ENCODE measurements around the gene SETD1B.

SETD1B gene

DNA sequence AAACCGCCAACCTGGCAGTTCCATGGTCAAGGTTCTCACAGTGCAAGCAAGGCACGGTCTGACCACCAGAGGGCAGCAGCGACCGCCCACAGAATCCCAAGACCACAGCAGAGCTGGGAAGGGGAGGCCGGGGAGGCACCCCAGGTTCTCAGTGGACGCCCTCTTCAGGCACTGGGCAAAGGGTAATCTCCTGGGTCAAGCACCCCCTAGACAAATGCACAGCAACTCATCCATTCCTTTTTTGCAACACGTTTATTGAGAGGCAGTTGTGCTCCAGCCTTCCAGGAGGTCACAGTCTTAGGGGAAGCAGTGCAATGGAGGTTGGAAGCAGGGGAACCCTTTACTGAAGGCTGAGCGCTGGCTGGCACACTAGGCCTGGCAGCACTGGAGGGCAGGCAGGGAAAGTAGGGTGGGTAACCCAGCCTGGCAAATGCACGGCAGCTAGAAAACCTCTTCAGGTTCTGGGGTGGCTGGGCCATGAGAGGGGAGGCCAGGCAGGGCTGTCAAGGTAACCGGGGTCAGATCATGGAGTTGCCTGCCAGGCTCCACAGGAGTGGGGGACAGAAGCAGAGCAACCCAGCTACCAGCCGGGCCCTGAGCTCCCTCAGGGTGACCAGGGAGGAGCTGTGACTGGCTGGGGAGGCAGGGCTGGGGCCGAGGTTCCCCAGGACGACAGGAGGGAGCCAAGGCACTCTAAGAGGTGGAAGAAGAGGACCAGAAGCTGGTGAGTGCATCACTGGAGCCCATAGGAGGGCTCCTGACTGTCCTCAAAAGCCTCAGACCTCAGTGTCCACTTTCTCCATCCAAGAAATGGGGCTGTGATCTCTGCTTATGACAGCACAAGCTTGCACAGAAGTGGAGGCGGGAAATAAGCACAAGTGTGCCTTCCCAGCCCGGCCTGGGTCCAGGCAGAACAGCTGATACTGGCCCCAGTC is 8.5 kb upstream of the SETD1B start:
- H3K4me3 ChIP-seq (ENCODE audit: low read length) = no peak overlapping the region
- TF ChIP-seq ZNF274 (IDR thresholded peaks at IDR 0.05; ENCODE audit: low read depth, low read length) = no peak

DNA sequence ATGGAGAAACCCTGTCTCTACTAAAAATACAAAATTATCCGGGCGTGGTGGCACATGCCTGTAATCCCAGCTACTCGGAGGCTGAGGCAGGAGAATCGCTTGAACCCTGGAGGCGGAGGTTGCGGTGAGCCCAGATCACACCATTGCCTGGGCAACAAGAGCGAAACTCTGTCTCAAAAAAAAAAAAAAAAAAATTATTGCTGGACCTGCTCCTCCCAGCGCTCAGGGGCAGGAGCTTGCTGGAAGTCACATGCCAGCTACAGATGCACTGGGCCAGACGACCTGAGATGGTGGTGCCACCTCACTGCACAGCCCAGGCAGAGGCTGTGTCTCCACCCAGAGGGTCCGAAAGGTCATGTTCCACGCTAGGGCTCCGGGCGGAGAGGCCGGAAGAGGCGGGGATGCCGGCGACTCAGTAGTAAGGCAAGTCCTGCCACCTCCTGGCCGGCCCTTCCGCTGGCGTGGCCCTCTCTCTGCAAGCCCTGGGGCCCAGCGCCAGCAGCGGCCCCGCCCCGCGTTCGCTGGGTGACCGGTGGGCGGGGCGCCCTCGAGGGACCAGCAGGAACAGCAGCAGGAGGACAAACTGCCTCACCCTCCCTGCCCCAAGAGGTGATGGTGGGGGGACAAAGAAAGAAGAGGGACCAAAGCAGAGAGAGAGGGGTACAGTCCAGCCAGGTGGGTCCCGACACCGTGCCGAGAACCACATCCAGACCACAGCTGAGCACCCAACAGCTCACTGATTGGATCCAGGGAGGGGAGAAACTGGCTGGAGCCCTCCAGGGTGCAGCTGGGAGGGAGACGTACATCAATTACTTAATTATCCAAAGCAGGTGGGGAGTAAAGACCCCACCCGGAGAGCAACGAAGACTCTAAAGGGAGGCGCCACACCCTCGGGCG is 6.7 kb upstream of the SETD1B start:
- no peak overlapping the region for H3K4me3 ChIP-seq (ENCODE audit: low read length)

DNA sequence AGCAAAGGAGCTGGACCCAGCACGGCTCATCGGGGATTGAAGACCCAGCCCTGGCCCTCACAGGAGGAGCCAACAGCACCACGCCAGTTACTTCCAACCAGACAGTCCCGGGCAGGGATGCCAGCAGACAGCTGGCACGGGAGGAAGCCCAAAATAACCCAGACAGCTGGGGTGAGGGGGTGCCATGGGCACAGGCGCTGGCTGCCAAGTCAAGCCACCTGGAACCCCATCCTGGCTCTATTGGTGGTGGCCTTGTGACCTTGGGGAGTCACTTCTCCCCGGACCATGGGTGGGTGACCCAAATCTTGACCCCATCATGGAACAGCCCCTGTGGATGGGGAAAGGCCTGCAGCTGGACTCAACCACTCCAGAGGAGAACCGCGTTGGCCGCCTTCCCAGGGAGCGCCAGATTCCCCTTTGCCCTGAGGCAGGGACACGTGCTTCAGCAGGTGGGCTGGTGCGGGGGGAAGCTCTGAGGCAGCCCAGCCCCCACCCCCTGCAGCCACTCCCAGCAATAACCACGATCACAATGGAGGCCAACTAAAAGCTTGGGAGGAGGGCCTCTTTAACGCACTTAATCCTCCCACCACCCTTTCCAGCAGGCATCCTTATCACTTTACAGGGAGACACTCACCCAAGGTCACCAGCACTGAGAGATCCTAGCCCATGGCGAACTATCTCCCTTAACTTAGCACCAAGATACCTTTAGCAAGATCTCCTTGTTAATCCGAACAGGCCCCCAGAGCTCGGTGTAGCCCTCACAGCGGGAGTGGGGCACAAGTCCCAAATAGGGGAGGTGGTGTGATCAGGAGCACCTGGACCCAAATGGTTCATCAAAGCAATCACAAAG is 5.6 kb upstream of the SETD1B start:
- H3K4me3 ChIP-seq (ENCODE audit: low read length) = no peak overlapping the region
- TF ChIP-seq ZNF274 (IDR thresholded peaks at IDR 0.05; ENCODE audit: low read depth, low read length) = no peak

More for the DNA sequence above, 6.7 kb upstream of the SETD1B start:
- no peak for TF ChIP-seq ZNF274 (IDR thresholded peaks at IDR 0.05; ENCODE audit: low read depth, low read length)

DNA sequence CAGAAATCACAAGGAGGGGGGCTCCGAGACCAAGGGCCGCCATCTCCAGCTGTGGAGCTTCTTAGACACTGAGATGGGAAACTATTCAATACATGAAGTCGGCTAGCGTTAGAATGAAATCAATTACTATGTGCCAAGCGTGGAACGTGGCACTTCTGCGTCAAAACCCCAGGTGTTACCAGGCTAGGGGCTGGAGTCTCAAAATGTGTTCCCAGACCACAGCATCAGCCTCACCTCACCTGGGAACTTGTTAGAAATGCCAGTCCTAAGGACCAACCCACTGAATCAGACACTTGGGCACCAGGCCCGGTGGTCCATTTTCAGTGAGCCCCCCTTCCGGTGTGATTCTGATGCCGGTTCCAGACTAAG is 5.0 kb upstream of the SETD1B start:
- no peak overlapping the region for H3K4me3 ChIP-seq (ENCODE audit: low read length)
- no peak for TF ChIP-seq ZNF274 (IDR thresholded peaks at IDR 0.05; ENCODE audit: low read depth, low read length)

DNA sequence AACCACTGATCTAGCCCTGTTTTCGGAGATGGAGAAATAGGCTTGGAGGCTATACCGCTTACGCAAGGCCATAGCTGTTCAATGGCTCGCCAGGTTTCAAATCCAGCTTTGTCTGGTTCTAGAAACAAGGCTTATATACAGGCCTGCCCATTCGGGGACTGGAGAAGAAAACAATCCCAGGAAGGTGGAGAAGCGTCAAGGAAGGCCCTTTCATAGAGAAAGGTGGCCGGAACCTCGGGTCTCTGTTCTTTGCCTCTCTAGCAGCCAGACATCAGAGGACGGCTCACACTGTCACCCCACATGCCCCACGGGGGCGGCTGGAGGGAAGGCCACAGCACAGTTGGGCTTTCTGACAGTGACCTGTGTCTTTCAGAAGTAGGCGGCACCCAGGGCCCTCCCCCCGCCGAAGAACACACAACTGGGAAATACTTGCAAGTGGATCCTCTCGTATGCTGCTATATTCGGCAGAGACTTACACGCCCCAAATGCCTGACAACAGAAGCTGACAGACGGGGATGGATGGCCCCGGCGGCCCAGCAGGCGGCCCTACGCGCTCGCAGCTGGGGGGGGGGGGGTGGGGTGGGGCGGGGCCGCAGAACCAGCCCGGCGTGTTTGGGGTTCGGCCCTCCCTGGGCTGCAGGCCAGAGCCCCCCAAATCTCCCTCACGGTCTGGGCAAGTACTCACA is 4.5 kb upstream of the SETD1B start:
- no peak for TF ChIP-seq ZNF274 (IDR thresholded peaks at IDR 0.05; ENCODE audit: low read depth, low read length)
- H3K4me3 ChIP-seq (ENCODE audit: low read length) = peak overlapping the region; percentile 95; the same call in 1 of the 2 replicates

DNA sequence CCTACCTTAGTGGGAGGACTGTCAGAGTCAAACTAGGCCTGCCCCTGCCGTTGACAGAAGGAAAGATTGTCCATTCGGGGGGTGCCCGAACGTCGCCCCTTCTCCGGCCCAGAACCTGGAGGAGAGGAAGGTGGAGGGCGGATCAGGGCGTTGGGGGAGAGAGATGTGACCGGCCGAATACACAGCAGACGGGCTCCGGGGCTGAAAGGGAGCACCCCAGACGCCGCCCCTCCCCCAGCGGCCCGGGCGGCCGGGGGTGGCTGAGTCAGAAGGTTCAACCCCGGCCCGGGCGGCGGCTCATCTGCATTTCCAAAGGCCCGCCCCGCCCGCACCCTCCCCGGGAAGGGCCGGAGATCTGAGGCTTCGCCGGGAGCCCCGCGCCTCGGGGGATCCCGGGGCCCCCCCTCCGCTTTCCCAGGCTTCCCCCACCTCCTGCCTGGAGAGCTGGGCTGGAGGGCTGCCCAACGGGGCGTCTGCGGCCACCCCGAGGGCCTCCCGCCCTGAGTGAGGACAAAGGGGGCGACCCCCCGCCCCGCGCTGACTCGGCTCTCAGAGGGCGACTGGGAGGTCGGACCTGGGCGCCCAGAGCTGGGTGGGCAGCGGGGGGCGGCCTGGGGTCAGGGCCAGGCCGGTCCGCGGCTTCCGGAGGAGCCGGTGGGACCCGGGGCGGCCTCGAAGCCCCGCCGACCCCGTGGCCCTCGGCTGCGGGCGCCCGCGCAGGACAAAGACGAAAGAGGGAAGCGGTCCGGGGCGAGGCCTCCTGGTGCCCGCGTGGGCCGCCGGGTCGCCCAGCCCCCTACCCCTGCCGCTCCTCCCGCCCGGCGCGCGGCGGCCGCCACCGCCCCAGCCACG is 3.7 kb upstream of the SETD1B start:
- no peak for TF ChIP-seq ZNF274 (IDR thresholded peaks at IDR 0.05; ENCODE audit: low read depth, low read length)
- H3K4me3 ChIP-seq (ENCODE audit: low read length) = peak overlapping the region; percentile 95; the same call in 1 of the 2 replicates

DNA sequence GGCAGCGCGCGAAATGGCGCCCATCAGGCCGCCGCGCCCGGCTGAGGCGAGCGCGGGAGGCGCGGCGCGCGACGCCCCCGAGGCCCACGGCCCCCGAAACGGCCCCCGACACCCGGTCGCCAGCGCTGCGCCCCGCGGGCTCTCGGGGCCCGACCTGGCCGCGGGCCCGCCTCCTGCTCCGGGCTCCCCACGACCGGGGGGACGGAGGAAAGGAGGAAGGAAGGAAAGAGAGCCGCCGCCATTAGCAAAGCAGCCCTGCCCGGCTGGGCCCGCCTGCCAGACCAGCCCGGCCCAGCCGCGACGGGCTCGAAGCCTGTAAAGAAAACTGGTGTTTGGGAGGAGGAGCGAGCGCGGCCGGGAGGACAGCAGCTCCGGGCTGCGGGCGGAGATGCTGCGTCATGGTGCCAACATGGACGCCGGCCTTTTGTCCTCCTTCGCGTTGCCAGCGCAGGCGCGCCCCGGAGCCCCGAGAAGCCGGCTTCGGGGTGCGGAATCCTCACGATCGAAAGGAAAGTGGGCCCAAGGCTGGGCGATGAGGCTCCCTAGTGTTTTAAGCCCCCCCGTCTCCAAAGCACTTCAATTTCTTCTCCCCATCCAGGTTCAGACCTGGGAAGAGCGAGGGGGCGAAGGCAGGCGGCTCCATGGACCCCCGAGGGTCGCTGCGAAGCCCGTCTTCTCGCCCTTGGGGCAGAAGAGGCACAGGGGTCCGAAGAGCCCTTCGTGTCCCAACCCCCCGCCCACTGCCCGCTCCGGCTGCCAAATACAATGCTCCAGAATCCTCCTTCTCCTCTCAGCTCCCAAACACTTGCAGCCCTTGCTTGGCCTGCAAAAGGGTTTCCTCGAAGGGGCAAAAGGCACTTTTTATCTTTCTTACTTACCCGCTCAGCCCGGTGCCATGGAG is 2.9 kb upstream of the SETD1B start:
- peak overlapping the region; percentile 95 for H3K4me3 ChIP-seq (ENCODE audit: low read length)
- TF ChIP-seq ZNF274 (IDR thresholded peaks at IDR 0.05; ENCODE audit: low read depth, low read length) = no peak

DNA sequence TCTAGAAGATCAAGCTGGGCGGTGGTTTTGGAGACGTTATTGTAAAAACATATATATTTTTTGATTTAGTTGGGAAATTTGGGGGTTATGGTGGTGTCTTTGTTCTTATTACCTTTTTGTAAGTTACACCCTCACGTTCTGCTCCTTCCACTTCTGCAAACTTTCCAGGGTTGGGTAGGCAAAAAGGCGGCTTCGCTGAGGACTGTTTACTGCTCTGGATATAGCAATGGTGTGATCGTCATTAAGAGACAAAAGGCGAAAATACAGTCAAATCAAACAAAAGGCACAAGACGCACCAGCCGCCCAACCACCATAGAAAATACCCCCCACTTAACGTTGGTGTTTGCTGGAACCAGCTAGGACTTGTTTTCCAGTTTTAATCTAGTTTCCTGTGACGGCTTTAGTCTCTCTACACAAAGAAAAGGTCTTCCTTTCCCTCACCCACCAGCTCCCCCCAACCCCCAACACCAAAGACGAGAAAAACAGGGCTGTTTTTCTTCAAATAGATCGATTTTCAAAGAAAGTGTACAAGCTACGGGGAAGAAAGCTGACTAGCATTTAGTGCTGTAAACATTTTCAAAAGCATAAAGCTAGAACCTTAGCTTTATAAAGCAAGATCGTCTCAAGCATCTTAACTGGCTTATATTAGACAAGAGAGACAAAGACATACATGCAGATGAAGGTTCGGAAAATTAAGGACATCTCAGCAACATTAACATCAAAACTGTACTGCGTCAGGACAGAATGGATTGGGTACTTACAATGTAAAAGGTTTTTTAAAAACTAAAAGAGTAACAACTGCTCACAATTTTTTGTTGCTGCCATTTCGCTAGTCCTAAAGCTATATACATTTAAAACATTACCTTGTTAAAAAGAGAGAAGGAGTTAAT is 2.0 kb upstream of the SETD1B start:
- TF ChIP-seq ZNF274 (IDR thresholded peaks at IDR 0.05; ENCODE audit: low read depth, low read length) = no peak

DNA sequence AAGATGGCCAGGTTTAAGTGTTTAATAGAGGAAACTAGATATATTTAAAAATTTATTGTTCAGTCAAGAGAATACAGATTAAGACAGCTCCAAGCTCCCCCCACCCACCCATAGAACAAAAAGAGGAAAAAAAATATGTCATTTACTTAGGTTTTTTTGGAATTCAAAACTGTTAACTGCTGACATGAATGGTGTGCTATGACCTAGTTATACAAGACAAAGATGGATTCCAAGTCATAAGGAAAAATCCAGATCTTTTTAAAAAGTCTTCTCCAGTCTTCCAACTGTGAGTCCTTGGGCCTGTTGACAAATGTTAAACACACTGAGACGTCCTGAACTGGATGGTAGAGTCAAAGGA is 1.3 kb upstream of the SETD1B start:
- no peak for TF ChIP-seq ZNF274 (IDR thresholded peaks at IDR 0.05; ENCODE audit: low read depth, low read length)
- peak overlapping the region; percentile 95 for H3K4me3 ChIP-seq (ENCODE audit: low read length)

More for the DNA sequence above, 2.0 kb upstream of the SETD1B start:
- H3K4me3 ChIP-seq (ENCODE audit: low read length) = peak overlapping the region; percentile 95

DNA sequence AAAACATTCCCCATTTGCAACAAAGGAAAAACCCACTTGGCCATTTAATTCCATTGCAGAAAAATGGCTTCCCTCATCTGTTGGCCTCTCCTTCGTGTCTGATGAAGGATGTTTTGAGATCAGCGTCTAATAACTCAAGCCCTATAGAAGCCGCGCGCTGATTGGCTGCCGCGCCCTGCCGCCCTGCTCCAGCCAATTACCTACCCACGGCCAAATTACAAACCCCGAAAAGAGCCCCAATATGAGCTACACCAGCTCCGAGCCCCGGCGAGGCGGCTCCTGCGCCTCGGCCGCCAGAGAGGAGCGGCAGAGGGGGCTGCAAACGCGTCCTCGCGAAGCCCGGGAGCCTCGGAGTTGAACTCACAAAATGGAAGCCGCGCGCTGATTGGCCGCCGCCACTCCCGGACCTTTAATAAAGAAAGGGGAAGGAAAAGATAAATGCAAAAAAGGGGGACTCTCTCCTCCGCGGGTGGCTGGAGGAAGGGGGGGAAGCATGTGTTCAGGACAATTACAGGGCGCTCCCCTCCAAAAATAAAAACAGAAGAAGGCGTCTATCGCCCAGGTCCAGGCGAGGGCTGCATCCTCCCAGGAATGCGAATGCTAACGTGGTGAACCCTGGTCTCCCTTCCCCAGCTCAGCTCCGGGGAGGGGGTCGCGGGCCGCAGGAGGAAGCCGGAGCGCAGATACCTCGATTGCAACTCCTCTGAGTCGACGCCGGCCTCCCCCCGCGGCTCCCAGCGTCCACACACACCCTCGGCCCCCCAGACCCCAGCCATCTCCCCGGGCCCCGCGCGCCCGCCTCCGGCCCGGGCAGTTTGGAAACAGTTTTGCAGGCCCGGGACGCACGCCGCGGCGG is 738 bp upstream of the SETD1B start:
- TF ChIP-seq ZNF274 (IDR thresholded peaks at IDR 0.05; ENCODE audit: low read depth, low read length) = no peak
- peak overlapping the region; percentile 95 for H3K4me3 ChIP-seq (ENCODE audit: low read length)

Data from GM08714 (cell line).